H1 (cell line): ENCODE results near the gene TEAD2. TPM values are rescaled to one million over a fixed set of nuclear protein-coding genes. Genes with fewer than 3 reads are reported as not detected.

Source experiments
- CTCF ChIA-PET: fragments of 300-600 bp; sonication (Branson Sonifier 250); formaldehyde crosslinking; loops from one replicate; lab custom pipeline; 2021; ENCODE audit not compliant: partially characterized antibody; lab: Charles Lee
- POLR2A ChIA-PET: fragments of 300-600 bp; sonication (Branson Sonifier 250); formaldehyde crosslinking; loops from one replicate; lab custom pipeline; 2021; ENCODE audit warnings: inconsistent platforms; ENCODE audit not compliant: partially characterized antibody; lab: Charles Lee
- DNase-seq, 2 experiments: peaks; one replicate each; pipeline versions ENCODE4 v3.0.0 to v3.0.0-alpha.2; 2010 to 2022; ENCODE audit warnings: low spot score in 2 of 2, low read depth in 1 of 2, mixed read lengths in 1 of 2
- FAIRE-seq: peaks from 2 replicates; lab custom pipeline; 2011; peaks lifted over from hg19 to GRCh38; lab: Jason Lieb, UNC
- H2AFZ ChIP-seq: 2 replicates; pipeline ENCODE4 v1.8.1; 2012; ENCODE audit warnings: low read length, inconsistent platforms
- H2AK5ac ChIP-seq: 2 replicates; pipeline ENCODE4 v1.6.1; 2013; ENCODE audit warnings: low read depth, low read length
- H2BK120ac ChIP-seq: replicated peaks from 2 replicates; pipeline ENCODE3; 2013; ENCODE audit warnings: low read depth, low read length, inconsistent platforms
- H2BK12ac ChIP-seq: 2 replicates; pipeline ENCODE4 v1.6.1; 2013; ENCODE audit warnings: low read depth, low read length
- H2BK15ac ChIP-seq: 2 replicates; pipeline ENCODE4 v1.6.1; 2013; ENCODE audit warnings: low read length
- H2BK20ac ChIP-seq: 2 replicates; pipeline ENCODE4 v1.6.1; 2013; ENCODE audit warnings: low read length
- H2BK5ac ChIP-seq: 2 replicates; pipeline ENCODE4 v1.6.1; 2013; ENCODE audit warnings: low read depth, low read length
- H3K14ac ChIP-seq: 2 replicates; pipeline ENCODE4 v1.6.1; 2013; ENCODE audit warnings: inconsistent platforms; ENCODE audit not compliant: insufficient read length
- H3K18ac ChIP-seq: 2 replicates; pipeline ENCODE4 v1.6.1; 2013; ENCODE audit warnings: low read length; ENCODE audit errors: extremely low read depth
- H3K23ac ChIP-seq: 2 replicates; pipeline ENCODE4 v1.6.1; 2013; ENCODE audit warnings: inconsistent platforms; ENCODE audit not compliant: insufficient read length
- H3K23me2 ChIP-seq: 2 replicates; pipeline ENCODE4 v1.6.1; 2013; ENCODE audit warnings: low read depth, low read length
- H3K27ac ChIP-seq: 2 replicates; pipeline ENCODE4 v1.6.1; 2011; ENCODE audit warnings: low read depth, low read length, inconsistent platforms
- H3K27me3 ChIP-seq, 4 experiments: replicated peaks in 1 of 4; 1 replicate in 1 of 4; 2 replicates in 3 of 4; pipeline versions ENCODE4 v1.6.1 to v1.8.1; 2011 to 2013; ENCODE audit warnings: low read length in 3 of 4, mild to moderate bottlenecking in 3 of 4, inconsistent platforms in 2 of 4, mixed read lengths in 2 of 4, moderate library complexity in 1 of 4; ENCODE audit not compliant: control insufficient read depth in 3 of 4, insufficient read depth in 3 of 4; ENCODE audit errors: extremely low read depth in 1 of 4
- H3K36me3 ChIP-seq, 4 experiments: 2 replicates each; pipeline versions ENCODE4 v1.6.1 to v1.8.1; 2011 to 2013; ENCODE audit warnings: mild to moderate bottlenecking in 4 of 4, low read length in 3 of 4, moderate library complexity in 2 of 4, control low read depth in 1 of 4, inconsistent platforms in 1 of 4; ENCODE audit not compliant: insufficient read depth in 4 of 4, control insufficient read depth in 2 of 4
- H3K4ac ChIP-seq: replicated peaks from 2 replicates; pipeline ENCODE3; 2013; ENCODE audit warnings: low read length, low read depth, mixed read lengths, inconsistent platforms; ENCODE audit not compliant: insufficient read length
- H3K4me1 ChIP-seq, 4 experiments: replicated peaks in 1 of 4; 1 replicate in 1 of 4; 2 replicates in 3 of 4; pipeline versions ENCODE4 v1.6.1 to v1.8.1; 2011 to 2013; ENCODE audit warnings: low read length in 3 of 4, inconsistent platforms in 2 of 4, mixed read lengths in 1 of 4; ENCODE audit not compliant: insufficient read depth in 4 of 4, control insufficient read depth in 3 of 4
- H3K4me2 ChIP-seq, 2 experiments: 2 replicates each; pipeline versions ENCODE4 v1.6.1 to v1.8.1; 2011 to 2013; ENCODE audit warnings: low read depth in 2 of 2, low read length in 2 of 2, control low read depth in 1 of 2, inconsistent platforms in 1 of 2, mild to moderate bottlenecking in 1 of 2; ENCODE audit not compliant: insufficient read depth in 1 of 2
- H3K4me3 ChIP-seq, 4 experiments: fragments of 200-600, 300-600 bp in 1 of 4; sonication (generic), shearing (Covaris generic), sonication (Bioruptor Twin) in 1 of 4; 2 replicates each; pipeline versions ENCODE4 v1.5.1 to v1.8.1; 2011 to 2016; ENCODE audit warnings: low read length in 4 of 4, low read depth in 3 of 4, control low read depth in 2 of 4, inconsistent platforms in 2 of 4, mild to moderate bottlenecking in 2 of 4, mixed read lengths in 1 of 4, moderate library complexity in 1 of 4; ENCODE audit not compliant: insufficient read depth in 2 of 4; ENCODE audit errors: extremely low read depth in 1 of 4
- H3K56ac ChIP-seq: replicated peaks from 2 replicates; pipeline ENCODE3; 2013; ENCODE audit warnings: low read depth, mild to moderate bottlenecking, mixed read lengths, low read length, inconsistent platforms; ENCODE audit not compliant: insufficient read length
- H3K79me1 ChIP-seq: 2 replicates; pipeline ENCODE4 v1.6.1; 2013; ENCODE audit warnings: low read depth, low read length, control low read depth
- H3K79me2 ChIP-seq, 2 experiments: 2 replicates each; pipeline versions ENCODE4 v1.6.1 to v1.8.1; 2012 to 2013; ENCODE audit warnings: low read length in 2 of 2, mild to moderate bottlenecking in 2 of 2, inconsistent platforms in 1 of 2; ENCODE audit not compliant: insufficient read depth in 2 of 2, control insufficient read depth in 1 of 2
- H3K9ac ChIP-seq, 4 experiments: replicated peaks in 1 of 4; 1 replicate in 1 of 4; 2 replicates in 3 of 4; pipeline versions ENCODE4 v1.6.1 to v1.8.1; 2011 to 2013; ENCODE audit warnings: low read depth in 3 of 4, low read length in 3 of 4, control low read depth in 2 of 4, mild to moderate bottlenecking in 2 of 4, moderate library complexity in 2 of 4, inconsistent platforms in 1 of 4; ENCODE audit errors: extremely low read depth in 1 of 4
- H3K9me3 ChIP-seq, 2 experiments: 2 replicates each; pipeline versions ENCODE4 v1.6.1 to v1.8.1; 2012 to 2013; ENCODE audit warnings: mild to moderate bottlenecking in 2 of 2, moderate library complexity in 2 of 2, control low read depth in 1 of 2, inconsistent platforms in 1 of 2, low read depth in 1 of 2, low read length in 1 of 2, mixed read lengths in 1 of 2; ENCODE audit not compliant: insufficient read depth in 2 of 2
- H4K20me1 ChIP-seq, 2 experiments: replicated peaks in 1 of 2; 2 replicates each; pipeline versions ENCODE3 to v1.8.1; 2011 to 2013; ENCODE audit warnings: inconsistent platforms in 2 of 2, low read length in 2 of 2, mild to moderate bottlenecking in 1 of 2; ENCODE audit not compliant: insufficient read depth in 2 of 2, control insufficient read depth in 1 of 2
- H4K5ac ChIP-seq: 2 replicates; pipeline ENCODE4 v1.6.1; 2013; ENCODE audit warnings: low read length, low read depth, mixed read lengths, inconsistent platforms; ENCODE audit not compliant: insufficient read length
- H4K8ac ChIP-seq: 2 replicates; pipeline ENCODE4 v1.8.0; 2013; ENCODE audit warnings: mild to moderate bottlenecking, moderate library complexity, low read length, inconsistent platforms; ENCODE audit not compliant: insufficient read depth; ENCODE audit errors: extremely low read depth
- H4K91ac ChIP-seq: replicated peaks from 2 replicates; pipeline ENCODE3; 2013; ENCODE audit warnings: low read length, mixed read lengths, inconsistent platforms; ENCODE audit not compliant: insufficient read length
- KDM1A ChIP-seq: fragments of 200-600, 300-600 bp; sonication (generic); IDR thresholded peaks from 2 replicates; pipeline ENCODE4 v1.7.1; 2016; ENCODE audit warnings: mild to moderate bottlenecking, low read length, borderline replicate concordance
- WGBS, 2 experiments: shearing (Covaris generic) in 1 of 2; methylation state at CpG; one replicate each; pipeline versions ENCODE4 v1.1.6 to v1.1.7; 2013 to 2015; ENCODE audit warnings: low lambda C conversion rate in 2 of 2, mixed read lengths in 2 of 2, inconsistent platforms in 1 of 2, low coverage in 1 of 2, missing lambda C conversion rate in 1 of 2; ENCODE audit not compliant: insufficient replicate concordance in 2 of 2, insufficient coverage in 1 of 2, insufficient read length in 1 of 2; ENCODE audit errors: extremely low coverage in 1 of 2, missing lambda C conversion rate in 1 of 2; 5-methylcytosine and 5-hydroxymethylcytosine counted together
- polyA plus RNA-seq, 7 experiments: library from polyadenylated mRNA; depleted of rRNA in 3 of 7; stranded (reverse) in 5 of 7; unstranded in 2 of 7; fragments of >200 nt in 5 of 7; fragments of 200-250 nt in 2 of 7; gene quantifications; 1 replicate in 5 of 7; 2 replicates in 1 of 7; 4 replicates in 1 of 7; pipeline versions ENCODE4 v1.2.1 to v1.2.3, GENCODE V29; 2011 to 2013; ENCODE audit warnings: missing spikeins in 2 of 7, mixed read lengths in 2 of 7
- total RNA-seq: library from RNA; stranded (reverse); fragmentation: NEBNext Ultra II Directional; extraction: Animal tissue kit (Norgen Biotek cat#: 25700); gene quantifications from 2 replicates; pipeline ENCODE4 v1.2.1, GENCODE V29; 2021

TEAD2 gene
- total and polyA plus RNA-seq, 2 of the 8 experiments (the other 6 are each of a cell fraction or from before 2014, with no cell fraction given), result 87.6 to 146 TPM

- H2AK5ac ChIP-seq, result no peak overlapping the region
- no peak overlapping the region for H3K4ac ChIP-seq
- no peak overlapping the region for H3K4me2 ChIP-seq
- H4K8ac ChIP-seq, result no peak overlapping the region
- H3K4me3 ChIP-seq, result no peak overlapping the region
- no peaks in the 10 kb centered on the region for H3K27me3 ChIP-seq
- peaks cover 0 to 6% (median 3%) of the 10 kb centered on the region in 4 experiments; a peak in 4 of 7 replicates for H3K4me1 ChIP-seq
- H3K79me2 ChIP-seq, result peaks cover 0 to 23% of the 10 kb centered on the region in 2 experiments; a peak in 3 of 4 replicates
- no peak overlapping the region for H2BK15ac ChIP-seq
- H3K9ac ChIP-seq, result no peak overlapping the region
- no peak overlapping the region for H3K23ac ChIP-seq
- H2BK120ac ChIP-seq, result no peak overlapping the region
- no peak overlapping the region for H2AFZ ChIP-seq
- no peak overlapping the region for H3K27ac ChIP-seq
- H3K56ac ChIP-seq, result no peak overlapping the region
- peaks cover 7 to 13% of the 10 kb centered on the region in 2 experiments for H4K20me1 ChIP-seq
- DNase-seq, result no peak
- H3K79me1 ChIP-seq, result peaks cover 13% of the 10 kb centered on the region
- POLR2A ChIA-PET, result interaction anchor here (4.8 kb wide), 1 partner anchor 15 kb away, joined by 41 read pairs; no protein-coding TSS in a partner anchor
- FAIRE-seq, result no peak
- no peak overlapping the region for H3K18ac ChIP-seq
- no peak overlapping the region for H4K91ac ChIP-seq
- no peak for TF ChIP-seq KDM1A
- CTCF ChIA-PET, result interaction anchor here (1.3 kb wide), 1 partner anchor 36 kb away, joined by 5 read pairs; no protein-coding TSS in a partner anchor
- H2BK20ac ChIP-seq, result no peak overlapping the region
- no peak overlapping the region for H3K14ac ChIP-seq
- H4K5ac ChIP-seq, result no peak overlapping the region
- H3K9me3 ChIP-seq, result no peaks in the 10 kb centered on the region
- whole genome bisulfite sequencing, 2 experiments, result 90% methylated on average over 10 of the region's 12 CpGs; no CpG with 5 or more reads in 1 of the 2 experiments
- no peak overlapping the region for H2BK12ac ChIP-seq
- peaks cover 33 to 88% (median 64%) of the 10 kb centered on the region in 4 experiments for H3K36me3 ChIP-seq
- H3K23me2 ChIP-seq, result no peaks in the 10 kb centered on the region
- no peak overlapping the region for H2BK5ac ChIP-seq
Observed at GRCh38 chr19:49355909-49356353, 6.3 kb downstream of the TEAD2 start.
